H1 (cell line): ENCODE measurements around the gene APLN. TPM values are rescaled to one million over a fixed set of nuclear protein-coding genes. Genes with fewer than 3 reads are reported as not detected.

Source experiments
- CBX8 ChIP-seq: fragments of 300-800, 300-1000 bp; sonication (generic); IDR thresholded peaks from 2 replicates; pipeline ENCODE4 v1.7.1; 2016; ENCODE audit warnings: low read depth, low read length, borderline replicate concordance
- SIRT6 ChIP-seq: IDR thresholded peaks from one replicate; pipeline ENCODE4 v1.7.1; 2012; ENCODE audit warnings: low read length, inconsistent platforms
- SIX5 ChIP-seq: IDR thresholded peaks from 2 replicates; pipeline ENCODE4 v1.6.1; 2011; ENCODE audit warnings: mild to moderate bottlenecking, low read depth, low read length
- SP2 ChIP-seq: IDR thresholded peaks from 2 replicates; pipeline ENCODE4 v1.6.1; 2012; ENCODE audit warnings: mild to moderate bottlenecking, low read length, inconsistent platforms
- polyA plus RNA-seq, 7 experiments: library from polyadenylated mRNA; depleted of rRNA in 3 of 7; stranded (reverse) in 5 of 7; unstranded in 2 of 7; fragments of >200 nt in 5 of 7; fragments of 200-250 nt in 2 of 7; gene quantifications; 1 replicate in 5 of 7; 2 replicates in 1 of 7; 4 replicates in 1 of 7; pipeline versions ENCODE4 v1.2.1 to v1.2.3, GENCODE V29; 2011 to 2013; ENCODE audit warnings: missing spikeins in 2 of 7, mixed read lengths in 2 of 7
- total RNA-seq: library from RNA; stranded (reverse); fragmentation: NEBNext Ultra II Directional; extraction: Animal tissue kit (Norgen Biotek cat#: 25700); gene quantifications from 2 replicates; pipeline ENCODE4 v1.2.1, GENCODE V29; 2021

The APLN gene
- total and polyA plus RNA-seq, 2 of the 8 experiments (the other 6 are each of a cell fraction or from before 2014, with no cell fraction given): 1.1 to 1.8 TPM

- TF ChIP-seq SIX5 (no peak), SP2 (no peak), SIRT6 (no peak), CBX8 (no peak)
Observed at GRCh38 chrX:129608496-129608895, 46.3 kb downstream of the APLN start (continued).
